GM18907 (cell line): Measurements from ENCODE around the gene ACOT4.
"Not testable (repeated sequence)": the region's sequence is repeated elsewhere in the genome, so short reads cannot be mapped to it uniquely, and the experiment has no call there.

Experiments
- ATAC-seq: cut with Tn5 transposase; IDR thresholded peaks from one replicate; pipeline ENCODE4 v1.9.1; 2021; ENCODE audit warnings: mild to moderate bottlenecking, moderate library complexity; ENCODE audit not compliant: unreplicated experiment

The ACOT4 gene

GRCh38 chr14:73630009-73630780, 38.5 kb downstream of the ACOT4 start:
- ATAC-seq, result no peak

GRCh38 chr14:73633116-73634010, 41.7 kb downstream of the ACOT4 start:
- peak; percentile 51 for ATAC-seq

- ATAC-seq, result no peak
Observed at GRCh38 chr14:73634011-73634833, 42.5 kb downstream of the ACOT4 start.

GRCh38 chr14:73636355-73636754, 44.7 kb downstream of the ACOT4 start:
- ATAC-seq, result not testable (repeated sequence)

- ATAC-seq, result no peak
Observed at GRCh38 chr14:73637830-73638229, 46.2 kb downstream of the ACOT4 start.

- ATAC-seq, result no peak
Observed at GRCh38 chr14:73640796-73641365, 49.2 kb downstream of the ACOT4 start.

GRCh38 chr14:73644531-73645247, 53.0 kb downstream of the ACOT4 start, which contains the start of gene DNAL1:
TSS of gene DNAL1 (plus strand) at chr14:73644986. CDS start at chr14:73645040, 54 bp downstream.
- peak; percentile 92 for ATAC-seq

GRCh38 chr14:73645248-73645610, 53.6 kb downstream of the ACOT4 start:
- ATAC-seq, result no peak
